ENCODE results near the gene PRM3. TPM values are rescaled to one million over a fixed set of nuclear protein-coding genes. Genes with fewer than 3 reads are reported as not detected.

The PRM3 gene
- total RNA-seq, 1 donor: not detected

- DNase-seq (ENCODE audit: insufficient read length, low spot score, missing footprints): no peak
- TF ChIP-seq, protein P1, sequence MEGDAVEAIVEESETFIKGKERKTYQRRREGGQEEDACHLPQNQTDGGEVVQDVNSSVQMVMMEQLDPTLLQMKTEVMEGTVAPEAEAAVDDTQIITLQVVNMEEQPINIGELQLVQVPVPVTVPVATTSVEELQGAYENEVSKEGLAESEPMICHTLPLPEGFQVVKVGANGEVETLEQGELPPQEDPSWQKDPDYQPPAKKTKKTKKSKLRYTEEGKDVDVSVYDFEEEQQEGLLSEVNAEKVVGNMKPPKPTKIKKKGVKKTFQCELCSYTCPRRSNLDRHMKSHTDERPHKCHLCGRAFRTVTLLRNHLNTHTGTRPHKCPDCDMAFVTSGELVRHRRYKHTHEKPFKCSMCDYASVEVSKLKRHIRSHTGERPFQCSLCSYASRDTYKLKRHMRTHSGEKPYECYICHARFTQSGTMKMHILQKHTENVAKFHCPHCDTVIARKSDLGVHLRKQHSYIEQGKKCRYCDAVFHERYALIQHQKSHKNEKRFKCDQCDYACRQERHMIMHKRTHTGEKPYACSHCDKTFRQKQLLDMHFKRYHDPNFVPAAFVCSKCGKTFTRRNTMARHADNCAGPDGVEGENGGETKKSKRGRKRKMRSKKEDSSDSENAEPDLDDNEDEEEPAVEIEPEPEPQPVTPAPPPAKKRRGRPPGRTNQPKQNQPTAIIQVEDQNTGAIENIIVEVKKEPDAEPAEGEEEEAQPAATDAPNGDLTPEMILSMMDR (IDR thresholded peaks at IDR 0.05; ENCODE audit: extremely low read depth, low read depth, low read length): no peak
- H3K9me3 ChIP-seq (ENCODE audit: low read depth, low read length): no peaks in the 10 kb centered on the region
- H3K4me2 ChIP-seq (ENCODE audit: insufficient read depth, low read length): no peak overlapping the region
- H3K27me3 ChIP-seq (ENCODE audit: insufficient read depth, low read length): peaks cover 4% of the 10 kb centered on the region
- H4K20me1 ChIP-seq (ENCODE audit: insufficient read depth, low read length): no peaks in the 10 kb centered on the region
- no peaks in the 10 kb centered on the region for H3K36me3 ChIP-seq (ENCODE audit: insufficient read depth, low read length)
- H3K4me3 ChIP-seq (ENCODE audit: insufficient read depth, low read length): no peak overlapping the region
- no peak overlapping the region for H3K27ac ChIP-seq (ENCODE audit: low read depth, low read length)
- H3K79me2 ChIP-seq (ENCODE audit: insufficient read depth, low read length): no peaks in the 10 kb centered on the region
- H2AFZ ChIP-seq (ENCODE audit: low read length): no peak overlapping the region
- peaks cover 16% of the 10 kb centered on the region for H3K4me1 ChIP-seq (ENCODE audit: insufficient read depth, low read length)
Observed at GRCh38 chr16:11259655-11260595, 13.5 kb downstream of the PRM3 start.

- Histone ChIP-seq H3K9me3 (ENCODE audit: low read depth, low read length) (no peaks in the 10 kb centered on the region), H2AFZ (ENCODE audit: low read length) (peak overlapping the region; percentile 68), H3K27me3 (ENCODE audit: insufficient read depth, low read length) (peaks cover 3% of the 10 kb centered on the region), H3K4me3 (ENCODE audit: insufficient read depth, low read length) (peak overlapping the region; percentile 56), H3K27ac (ENCODE audit: low read depth, low read length) (no peak overlapping the region), H3K79me2 (ENCODE audit: insufficient read depth, low read length) (no peaks in the 10 kb centered on the region), H3K4me1 (ENCODE audit: insufficient read depth, low read length) (peaks cover 22% of the 10 kb centered on the region), H3K4me2 (ENCODE audit: insufficient read depth, low read length) (peak overlapping the region; percentile 81), H4K20me1 (ENCODE audit: insufficient read depth, low read length) (peaks cover 10% of the 10 kb centered on the region), H3K36me3 (ENCODE audit: insufficient read depth, low read length) (no peaks in the 10 kb centered on the region)
- TF ChIP-seq, protein P1 (IDR thresholded peaks at IDR 0.05; ENCODE audit: extremely low read depth, low read depth, low read length): no peak
- DNase-seq (ENCODE audit: insufficient read length, low spot score, missing footprints): peak; percentile 91
Observed at GRCh38 chr16:11258553-11259492, 14.6 kb downstream of the PRM3 start.

- Histone ChIP-seq H3K9me3 (ENCODE audit: low read depth, low read length) (no peaks in the 10 kb centered on the region), H3K27ac (ENCODE audit: low read depth, low read length) (peak overlapping the region; percentile 89), H3K4me1 (ENCODE audit: insufficient read depth, low read length) (peaks cover 27% of the 10 kb centered on the region), H3K36me3 (ENCODE audit: insufficient read depth, low read length) (no peaks in the 10 kb centered on the region), H4K20me1 (ENCODE audit: insufficient read depth, low read length) (peaks cover 11% of the 10 kb centered on the region), H3K79me2 (ENCODE audit: insufficient read depth, low read length) (no peaks in the 10 kb centered on the region), H3K4me2 (ENCODE audit: insufficient read depth, low read length) (peak overlapping the region; percentile 83), H3K4me3 (ENCODE audit: insufficient read depth, low read length) (peak overlapping the region; percentile 92), H2AFZ (ENCODE audit: low read length) (peak overlapping the region; percentile 60), H3K27me3 (ENCODE audit: insufficient read depth, low read length) (no peaks in the 10 kb centered on the region)
- TF ChIP-seq, protein P1 (IDR thresholded peaks at IDR 0.05; ENCODE audit: extremely low read depth, low read depth, low read length): peak; percentile 83
- peak; percentile 97 for DNase-seq (ENCODE audit: insufficient read length, low spot score, missing footprints)
Observed at GRCh38 chr16:11257131-11257938, 16.1 kb downstream of the PRM3 start.
